Stomach (tissue), 4 donors: ENCODE results near the gene ADCY9.
"Not testable (repeated sequence)": the region's sequence is repeated elsewhere in the genome, so short reads cannot be mapped to it uniquely, and the experiment has no call there.

Experiments
- EP300 ChIP-seq: sonication (generic); formaldehyde crosslinking; IDR thresholded peaks from one replicate; pipeline ENCODE4 v1.6.1; 2017; ENCODE audit warnings: antibody characterized with exemption
- POLR2A ChIP-seq, 4 donors: fragments of 450-650 bp; IDR thresholded peaks; one replicate each; pipeline ENCODE4 v1.6.1; 2016; ENCODE audit warnings: antibody characterized with exemption in 4 of 4, control low read depth in 2 of 4, mild to moderate bottlenecking in 1 of 4, moderate library complexity in 1 of 4
- POLR2AphosphoS5 ChIP-seq, 3 donors: sonication (generic); formaldehyde crosslinking; IDR thresholded peaks; one replicate each; pipeline ENCODE4 v1.6.1; 2016; ENCODE audit warnings: antibody characterized with exemption in 3 of 3
- TF ChIP-seq, protein P1 (sequence below), 7 experiments: fragments of 450-650 bp in 4 of 7; fragments of 200-600 bp in 3 of 7; sonication (generic) in 3 of 7; IDR thresholded peaks; one replicate each; pipeline ENCODE4 v1.5.1; 2016 to 2019; ENCODE audit warnings: antibody characterized with exemption in 7 of 7, control low read depth in 2 of 7, mild to moderate bottlenecking in 1 of 7

DNA sequence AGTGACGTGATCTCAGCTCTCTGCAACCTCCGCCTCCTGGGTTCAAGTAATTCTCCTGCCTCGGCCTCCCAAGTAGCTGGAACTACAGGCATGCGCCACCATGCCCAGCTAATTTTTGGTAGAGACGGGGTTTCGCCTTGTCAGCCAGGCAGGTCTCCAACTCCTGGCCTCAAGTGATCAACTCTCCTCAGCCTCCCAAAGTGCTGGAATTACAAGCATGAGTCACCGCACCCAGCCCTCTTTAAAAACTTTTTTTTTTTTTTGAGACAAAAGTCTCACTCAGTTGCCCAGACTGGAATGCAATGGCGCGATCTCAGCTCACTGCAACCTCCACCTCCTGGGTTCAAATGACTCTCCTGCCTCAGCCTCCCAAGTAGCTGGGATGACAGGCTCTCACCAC, 43.1 kb downstream of the ADCY9 start:
- TF ChIP-seq, protein P1, sequence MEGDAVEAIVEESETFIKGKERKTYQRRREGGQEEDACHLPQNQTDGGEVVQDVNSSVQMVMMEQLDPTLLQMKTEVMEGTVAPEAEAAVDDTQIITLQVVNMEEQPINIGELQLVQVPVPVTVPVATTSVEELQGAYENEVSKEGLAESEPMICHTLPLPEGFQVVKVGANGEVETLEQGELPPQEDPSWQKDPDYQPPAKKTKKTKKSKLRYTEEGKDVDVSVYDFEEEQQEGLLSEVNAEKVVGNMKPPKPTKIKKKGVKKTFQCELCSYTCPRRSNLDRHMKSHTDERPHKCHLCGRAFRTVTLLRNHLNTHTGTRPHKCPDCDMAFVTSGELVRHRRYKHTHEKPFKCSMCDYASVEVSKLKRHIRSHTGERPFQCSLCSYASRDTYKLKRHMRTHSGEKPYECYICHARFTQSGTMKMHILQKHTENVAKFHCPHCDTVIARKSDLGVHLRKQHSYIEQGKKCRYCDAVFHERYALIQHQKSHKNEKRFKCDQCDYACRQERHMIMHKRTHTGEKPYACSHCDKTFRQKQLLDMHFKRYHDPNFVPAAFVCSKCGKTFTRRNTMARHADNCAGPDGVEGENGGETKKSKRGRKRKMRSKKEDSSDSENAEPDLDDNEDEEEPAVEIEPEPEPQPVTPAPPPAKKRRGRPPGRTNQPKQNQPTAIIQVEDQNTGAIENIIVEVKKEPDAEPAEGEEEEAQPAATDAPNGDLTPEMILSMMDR (IDR thresholded peaks at IDR 0.05), result not testable (repeated sequence)
- TF ChIP-seq EP300; POLR2A (IDR thresholded peaks at IDR 0.05); POLR2AphosphoS5 (IDR thresholded peaks at IDR 0.05): not testable (repeated sequence)
